EL (cell line): ENCODE data around the gene ANKRD33B.
A peak's percentile ranks its signal among the peaks of the same experiment; 100 is the strongest.

Source experiments
- DNase-seq: peaks from one replicate; pipeline ENCODE4 v3.0.0-alpha.2; 2016

ANKRD33B gene

GRCh38 chr5:10705747-10706146 is 141.9 kb downstream of the ANKRD33B start:
- DNase-seq, result peak; percentile 51

GRCh38 chr5:10706326-10706725 is 142.5 kb downstream of the ANKRD33B start:
- DNase-seq, result no peak
